HK-2 (cell line): Measurements from ENCODE around the gene EXOC3L4.
"Not testable (repeated sequence)": the region's sequence is repeated elsewhere in the genome, so short reads cannot be mapped to it uniquely, and the experiment has no call there.

Experiments used
- DNase-seq: peaks from one replicate; pipeline ENCODE4 v3.0.0-alpha.2; 2018; ENCODE audit not compliant: unreplicated experiment

The EXOC3L4 gene

GRCh38 chr14:103094406-103095209, at the start of gene EXOC3L4:
TSS of gene EXOC3L4 (plus strand) at chr14:103094725. CDS start at chr14:103100220, 5,495 bp downstream.
- no peak for DNase-seq

- no peak for DNase-seq
Observed at GRCh38 chr14:103045371-103045869, 49.1 kb upstream of the EXOC3L4 start.

GRCh38 chr14:103047453-103047852, 47.1 kb upstream of the EXOC3L4 start:
- DNase-seq, result not testable (repeated sequence)

GRCh38 chr14:103050935-103051334, 43.6 kb upstream of the EXOC3L4 start:
- DNase-seq, result no peak

- no peak for DNase-seq
Observed at GRCh38 chr14:103052407-103052806, 42.1 kb upstream of the EXOC3L4 start.

- DNase-seq, result no peak
Observed at GRCh38 chr14:103055695-103056094, 38.8 kb upstream of the EXOC3L4 start.

- peak; percentile 80 for DNase-seq
Observed at GRCh38 chr14:103056322-103057027, 38.0 kb upstream of the EXOC3L4 start.

- DNase-seq, result no peak
Observed at GRCh38 chr14:103057028-103057371, 37.5 kb upstream of the EXOC3L4 start.

- DNase-seq, result peak; percentile 88
Observed at GRCh38 chr14:103057372-103058163, 37.0 kb upstream of the EXOC3L4 start, which contains the start of gene CDC42BPB. TSS of gene CDC42BPB (minus strand) at chr14:103057549. CDS start at chr14:103057173, 376 bp downstream.

GRCh38 chr14:103058164-103059055, 36.1 kb upstream of the EXOC3L4 start:
- peak; percentile 50 for DNase-seq

GRCh38 chr14:103059556-103059955, 35.0 kb upstream of the EXOC3L4 start:
- no peak for DNase-seq

GRCh38 chr14:103061482-103061976, 33.0 kb upstream of the EXOC3L4 start:
- no peak for DNase-seq

- DNase-seq, result no peak
Observed at GRCh38 chr14:103064436-103064835, 30.1 kb upstream of the EXOC3L4 start.

GRCh38 chr14:103064978-103065377, 29.5 kb upstream of the EXOC3L4 start:
- no peak for DNase-seq

- DNase-seq, result no peak
Observed at GRCh38 chr14:103065861-103066260, 28.7 kb upstream of the EXOC3L4 start.

- DNase-seq, result no peak
Observed at GRCh38 chr14:103066399-103066798, 28.1 kb upstream of the EXOC3L4 start.

- peak; percentile 72 for DNase-seq
Observed at GRCh38 chr14:103067231-103067954, 27.1 kb upstream of the EXOC3L4 start.

- DNase-seq, result no peak
Observed at GRCh38 chr14:103068351-103069073, 26.0 kb upstream of the EXOC3L4 start.

- no peak for DNase-seq
Observed at GRCh38 chr14:103070263-103070885, 24.2 kb upstream of the EXOC3L4 start.
